Endothelial cell of umbilical vein (primary cell): Measurements from ENCODE around the gene CEBPG.

Experiments
- CTCF ChIP-seq, 2 donors: IDR thresholded peaks; 1 replicate in 1 of 2; 2 replicates in 1 of 2; pipeline ENCODE4 v1.5.1; 2011; ENCODE audit warnings: low read length in 2 of 2, mild to moderate bottlenecking in 2 of 2, moderate library complexity in 2 of 2, control low read depth in 1 of 2, inconsistent platforms in 1 of 2, low read depth in 1 of 2; ENCODE audit not compliant: insufficient read depth in 1 of 2; ENCODE audit errors: extremely low read depth in 1 of 2
- EZH2 ChIP-seq: IDR thresholded peaks from 2 replicates; pipeline ENCODE4 v1.6.1; 2012; ENCODE audit warnings: borderline replicate concordance, low read depth, mild to moderate bottlenecking, moderate library complexity, low read length, inconsistent platforms; ENCODE audit not compliant: severe bottlenecking
- FOS ChIP-seq: IDR thresholded peaks from 2 replicates; pipeline ENCODE4 v1.6.1; 2011; ENCODE audit warnings: mild to moderate bottlenecking, low read length, moderate library complexity, borderline replicate concordance; ENCODE audit not compliant: insufficient read depth
- GATA2 ChIP-seq: IDR thresholded peaks from 2 replicates; pipeline ENCODE4 v1.7.0; 2011; ENCODE audit warnings: low read depth, mild to moderate bottlenecking, moderate library complexity, mixed read lengths, low read length; ENCODE audit not compliant: insufficient read length, insufficient read depth
- MYC ChIP-seq: IDR thresholded peaks from one replicate; pipeline ENCODE4 v1.6.1; 2011; ENCODE audit warnings: mild to moderate bottlenecking, low read depth, low read length
- POLR2A ChIP-seq: IDR thresholded peaks from 2 replicates; pipeline ENCODE4 v1.6.1; 2012; ENCODE audit warnings: low read depth, mild to moderate bottlenecking, control low read depth, low read length
- POLR2AphosphoS5 ChIP-seq: IDR thresholded peaks from 2 replicates; pipeline ENCODE4 v1.6.1; 2012; ENCODE audit warnings: low read depth, mild to moderate bottlenecking, control low read depth, low read length, moderate library complexity; ENCODE audit not compliant: insufficient read depth
- TF ChIP-seq, protein P1 (sequence below): IDR thresholded peaks from 2 replicates; pipeline ENCODE4 v1.6.1; 2011; ENCODE audit not compliant: insufficient read depth, insufficient read length

- TF ChIP-seq CTCF (IDR thresholded peaks at IDR 0.05; ENCODE audit: extremely low read depth in 1 of 2, insufficient read depth in 1 of 2, low read depth in 1 of 2, low read length in 2 of 2) (no peak), POLR2AphosphoS5 (peak; percentile 65), FOS (peak; percentile 74), EZH2 (no peak), POLR2A (no peak), MYC (no peak), GATA2 (no peak)
- TF ChIP-seq, protein P1, sequence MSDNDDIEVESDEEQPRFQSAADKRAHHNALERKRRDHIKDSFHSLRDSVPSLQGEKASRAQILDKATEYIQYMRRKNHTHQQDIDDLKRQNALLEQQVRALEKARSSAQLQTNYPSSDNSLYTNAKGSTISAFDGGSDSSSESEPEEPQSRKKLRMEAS: no peak
These were observed 2.9 kb downstream of the CEBPG start for GRCh38 chr19:33376423-33376822.
